ENCODE data around the gene C19orf25. TPM values are rescaled to one million over a fixed set of nuclear protein-coding genes. Genes with fewer than 3 reads are reported as not detected.

Gene C19orf25
- total and polyA plus RNA-seq, 7 donors = 8.1 to 45.0 (median 19.9) TPM

GRCh38 chr19:1497578-1498235 lies 18.7 kb upstream of the C19orf25 start:
- Histone ChIP-seq H3K36me3 (ENCODE audit: insufficient read depth in 1 of 2, low read depth in 1 of 2) (no peaks in the 10 kb centered on the region), H3K27ac (no peak overlapping the region), H3K4me3 (no peak overlapping the region), H3K27me3 (ENCODE audit: insufficient read depth in 3 of 3, low read length in 2 of 3) (peaks cover 0 to 28% (median 9%) of the 10 kb centered on the region in 3 donors), H3K4me1 (peaks cover under 1% of the 10 kb centered on the region), H3K9me3 (no peaks in the 10 kb centered on the region)
- no peak for TF ChIP-seq CTCF (IDR thresholded peaks at IDR 0.05)
- DNase-seq = no peak
- no peak for ATAC-seq
- 66 to 67% (median 67%) methylated on average over 25 of the region's 25 CpGs for WGBS, 3 donors
- intact Hi-C loops (cut with DNase I) = no loop called here

- Histone ChIP-seq H3K9me3 (no peaks in the 10 kb centered on the region), H3K4me1 (no peaks in the 10 kb centered on the region), H3K4me3 (no peak overlapping the region), H3K36me3 (ENCODE audit: insufficient read depth in 1 of 2, low read depth in 1 of 2) (no peaks in the 10 kb centered on the region), H3K27me3 (ENCODE audit: insufficient read depth in 3 of 3, low read length in 2 of 3) (peaks cover 0 to 20% (median 7%) of the 10 kb centered on the region in 3 donors), H3K27ac (no peak overlapping the region)
- no peak for TF ChIP-seq CTCF (IDR thresholded peaks at IDR 0.05)
- intact Hi-C loops (cut with DNase I) = no loop called here
- 59 to 60% (median 60%) methylated on average over 39 of the region's 39 CpGs for WGBS, 3 donors
- no peak for ATAC-seq
- DNase-seq = no peak
Observed at GRCh38 chr19:1496714-1497577, 17.9 kb upstream of the C19orf25 start.

GRCh38 chr19:1495799-1496713 lies 17.0 kb upstream of the C19orf25 start:
- peaks cover 0 to 17% (median 5%) of the 10 kb centered on the region in 3 donors for H3K27me3 ChIP-seq (ENCODE audit: insufficient read depth in 3 of 3, low read length in 2 of 3)
- H3K4me1 ChIP-seq = peaks cover 7% of the 10 kb centered on the region
- intact Hi-C loops (cut with DNase I) = no loop called here
- no peak for DNase-seq
- WGBS, 3 donors = 74 to 76% (median 74%) methylated on average over 38 to 40 of the region's 40 CpGs
- no peaks in the 10 kb centered on the region for H3K9me3 ChIP-seq
- H3K36me3 ChIP-seq (ENCODE audit: insufficient read depth in 1 of 2, low read depth in 1 of 2) = no peaks in the 10 kb centered on the region
- H3K27ac ChIP-seq = no peak overlapping the region
- H3K4me3 ChIP-seq = no peak overlapping the region
- TF ChIP-seq CTCF (IDR thresholded peaks at IDR 0.05) = no peak
- no peak for ATAC-seq

- Histone ChIP-seq H3K4me1 (peaks cover 7% of the 10 kb centered on the region), H3K27me3 (ENCODE audit: insufficient read depth in 3 of 3, low read length in 2 of 3) (peaks cover 0 to 17% (median 5%) of the 10 kb centered on the region in 3 donors), H3K36me3 (ENCODE audit: insufficient read depth in 1 of 2, low read depth in 1 of 2) (no peaks in the 10 kb centered on the region), H3K4me3 (no peak overlapping the region), H3K9me3 (no peaks in the 10 kb centered on the region), H3K27ac (no peak overlapping the region)
- WGBS, 3 donors = 78 to 85% (median 81%) methylated on average over 36 to 37 of the region's 37 CpGs
- intact Hi-C loops (cut with DNase I) = no loop called here
- DNase-seq = no peak
- no peak for ATAC-seq
- TF ChIP-seq CTCF (IDR thresholded peaks at IDR 0.05) = no peak
Observed at GRCh38 chr19:1495051-1495798, 16.2 kb upstream of the C19orf25 start.

Measured in psoas muscle (tissue), 8 donors.